Measurements from ENCODE around the gene LSMEM2. TPM values are rescaled to one million over a fixed set of nuclear protein-coding genes. Genes with fewer than 3 reads are reported as not detected.

The LSMEM2 gene
- total RNA-seq, 2 experiments from 2014 or later = 0.22 TPM; not detected in 1

DNA sequence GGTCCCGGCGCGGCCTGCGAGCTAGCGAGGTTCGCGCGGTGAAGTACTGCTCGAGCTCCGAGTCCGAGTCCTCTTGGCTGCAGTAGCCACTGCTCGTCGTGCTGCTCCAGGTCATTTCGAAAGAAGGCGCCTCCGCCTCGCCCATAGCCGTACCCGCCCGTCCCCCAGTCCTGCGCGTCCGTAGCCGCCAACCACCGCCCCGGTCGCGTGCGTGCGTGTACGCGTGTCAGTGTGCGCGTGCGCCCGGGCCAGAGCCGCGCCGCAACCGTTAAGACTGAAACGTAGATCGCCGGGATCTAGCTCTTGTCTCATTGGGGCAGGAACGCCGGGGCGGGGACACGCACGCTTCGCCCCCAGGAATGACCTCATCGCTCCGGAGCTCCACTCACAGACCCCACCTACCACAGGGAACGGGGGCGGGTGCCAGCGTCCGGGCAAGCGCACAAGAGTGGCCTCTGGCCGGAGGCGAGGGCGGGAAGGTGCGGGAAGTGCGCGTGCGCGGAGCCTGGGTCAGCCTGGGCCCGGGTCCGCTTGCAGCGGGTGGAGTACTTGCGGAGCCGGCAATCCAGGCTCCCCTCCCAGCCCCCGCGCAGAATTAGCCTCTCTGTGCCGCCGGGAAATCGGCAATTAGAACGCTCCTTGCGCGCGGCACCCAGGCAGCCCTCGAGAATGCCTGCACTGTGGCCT, 58.4 kb downstream of the LSMEM2 start:
- no peaks in the 10 kb centered on the region for H3K27me3 Mint-ChIP-seq
- H3K4me3 Mint-ChIP-seq = peak overlapping the region; percentile 96
- H3K36me3 ChIP-seq (ENCODE audit: insufficient read depth, low read length) = peaks cover 8% of the 10 kb centered on the region

More for the DNA sequence above, 58.4 kb downstream of the LSMEM2 start:
- Mint-ChIP-seq H3K36me3 (ENCODE audit: low read depth) (peaks cover 28% of the 10 kb centered on the region), H3K27ac (peak overlapping the region; percentile 95), H3K9me3 (no peaks in the 10 kb centered on the region), H3K4me1 (ENCODE audit: low read depth) (peaks cover 71% of the 10 kb centered on the region)
- DNase-seq = peak; percentile 81 to 98 (median 90)
- peak; percentile 77 for ATAC-seq (ENCODE audit: poor library complexity)
- ChIA-PET POLR2A (interaction anchor here (0.5 to 7.9 kb wide), 31 partner anchors 9 to 1720 kb away, joined by 3 to 214 read pairs (median 6); partner anchors contain the start of genes C3orf18, CACNA2D2, CYB561D2 and DUSP7), CTCF (interaction anchor here (1.4 to 4.6 kb wide), 9 partner anchors 8 to 45 kb away, joined by 3 to 19 read pairs (median 5); partner anchors contain the start of genes CYB561D2, HYAL3, IFRD2 and NAA80)
- no peaks in the 10 kb centered on the region for H3K27me3 ChIP-seq (ENCODE audit: control insufficient read depth in 1 of 2, insufficient read depth in 2 of 2, low read length in 2 of 2)
- peak overlapping the region; percentile 95 to 96 for H3K27ac ChIP-seq (ENCODE audit: low read depth in 1 of 2, low read length in 2 of 2)
- intact Hi-C loops (cut with DNase I, micrococcal nuclease) = loop anchor here (1.0 to 5.0 kb wide), 5 partner anchors 9 to 100 kb away; partner anchors contain the start of genes CYB561D2 (in 1 of the 2), GNAI2 (in 1 of the 2), HYAL3 (in 1 of the 2) and NAA80 (in 1 of the 2)
- peaks cover 85% of the 10 kb centered on the region for H3K4me1 ChIP-seq (ENCODE audit: insufficient read depth, low read length)
- H3K9me3 ChIP-seq (ENCODE audit: control insufficient read depth in 1 of 2, insufficient read depth in 1 of 2, low read length in 2 of 2) = no peaks in the 10 kb centered on the region
- peak overlapping the region; percentile 93 for H3K4me3 ChIP-seq (ENCODE audit: low read length)
- TF ChIP-seq, protein P1, sequence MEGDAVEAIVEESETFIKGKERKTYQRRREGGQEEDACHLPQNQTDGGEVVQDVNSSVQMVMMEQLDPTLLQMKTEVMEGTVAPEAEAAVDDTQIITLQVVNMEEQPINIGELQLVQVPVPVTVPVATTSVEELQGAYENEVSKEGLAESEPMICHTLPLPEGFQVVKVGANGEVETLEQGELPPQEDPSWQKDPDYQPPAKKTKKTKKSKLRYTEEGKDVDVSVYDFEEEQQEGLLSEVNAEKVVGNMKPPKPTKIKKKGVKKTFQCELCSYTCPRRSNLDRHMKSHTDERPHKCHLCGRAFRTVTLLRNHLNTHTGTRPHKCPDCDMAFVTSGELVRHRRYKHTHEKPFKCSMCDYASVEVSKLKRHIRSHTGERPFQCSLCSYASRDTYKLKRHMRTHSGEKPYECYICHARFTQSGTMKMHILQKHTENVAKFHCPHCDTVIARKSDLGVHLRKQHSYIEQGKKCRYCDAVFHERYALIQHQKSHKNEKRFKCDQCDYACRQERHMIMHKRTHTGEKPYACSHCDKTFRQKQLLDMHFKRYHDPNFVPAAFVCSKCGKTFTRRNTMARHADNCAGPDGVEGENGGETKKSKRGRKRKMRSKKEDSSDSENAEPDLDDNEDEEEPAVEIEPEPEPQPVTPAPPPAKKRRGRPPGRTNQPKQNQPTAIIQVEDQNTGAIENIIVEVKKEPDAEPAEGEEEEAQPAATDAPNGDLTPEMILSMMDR (IDR thresholded peaks at IDR 0.05) = no peak

Other genes with a start within 250 kb of the LSMEM2 start
- gene RBM5, start 190.2 kb upstream of the LSMEM2 start, total RNA-seq = 100 to 1,000 TPM; 324 to 330 TPM
- 1 to 10 TPM in 1 of 2 experiments, under 1 TPM in 1; 0.22 to 1.1 TPM for gene SEMA3F, start 123.8 kb upstream of the LSMEM2 start, total RNA-seq
- gene GNAT1, start 87.5 kb upstream of the LSMEM2 start, total RNA-seq = under 1 TPM; 0.11 to 0.28 TPM
- gene SLC38A3, start 73.8 kb upstream of the LSMEM2 start, total RNA-seq = 1 to 10 TPM; 1.0 to 1.1 TPM
- 100 to 1,000 TPM; 204 to 217 TPM for gene GNAI2, start 42.9 kb upstream of the LSMEM2 start, total RNA-seq
- 1 to 10 TPM; 1.9 to 2.0 TPM for gene SEMA3B, start 9.9 kb upstream of the LSMEM2 start, total RNA-seq
- gene IFRD2, start 13.3 kb downstream of the LSMEM2 start, total RNA-seq = 10 to 100 TPM; 30.0 to 30.4 TPM
- 1 to 10 TPM; 3.0 to 3.2 TPM for gene HYAL3, start 20.3 kb downstream of the LSMEM2 start, total RNA-seq
- 10 to 100 TPM; 47.0 to 48.8 TPM for gene NAA80, start 20.3 kb downstream of the LSMEM2 start, total RNA-seq
- under 1 TPM in 1 of 2 experiments, not detected in 1; 0.38 TPM for gene HYAL1, start 24.5 kb downstream of the LSMEM2 start, total RNA-seq
- gene HYAL2, start 43.7 kb downstream of the LSMEM2 start, total RNA-seq = 1 to 10 TPM; 1.1 to 1.2 TPM
- gene TUSC2, start 49.1 kb downstream of the LSMEM2 start, total RNA-seq = 10 to 100 TPM; 23.1 to 24.7 TPM
- gene RASSF1, start 61.7 kb downstream of the LSMEM2 start, total RNA-seq = 10 to 100 TPM; 68.0 to 71.2 TPM
- 1 to 10 TPM; 1.7 to 1.8 TPM for gene ZMYND10, start 66.6 kb downstream of the LSMEM2 start, total RNA-seq
- 10 to 100 TPM; 29.4 to 33.2 TPM for gene NPRL2, start 71.7 kb downstream of the LSMEM2 start, total RNA-seq
- gene CYB561D2, start 71.8 kb downstream of the LSMEM2 start, total RNA-seq = 10 to 100 TPM; 19.8 TPM
- gene TMEM115, start 80.4 kb downstream of the LSMEM2 start, total RNA-seq = 10 to 100 TPM; 19.0 to 19.9 TPM
- gene CACNA2D2, start 224.5 kb downstream of the LSMEM2 start, total RNA-seq = 1 to 10 TPM; 2.5 to 3.8 TPM

All from CD4-positive, alpha-beta T cell (primary cell).